Mesodermal cell (in vitro differentiated cells): Measurements from ENCODE around the gene NES. TPM values are rescaled to one million over a fixed set of nuclear protein-coding genes. Genes with fewer than 3 reads are reported as not detected.

ENCODE experiments used
- H3K27ac ChIP-seq: 2 replicates; pipeline ENCODE4 v1.7.0; 2013; ENCODE audit warnings: mild to moderate bottlenecking, low read depth, low read length, moderate library complexity; ENCODE audit not compliant: severe bottlenecking
- H3K36me3 ChIP-seq: 2 replicates; pipeline ENCODE4 v1.7.1; 2013; ENCODE audit warnings: mild to moderate bottlenecking, low read length, moderate library complexity; ENCODE audit not compliant: control insufficient read depth, insufficient read depth
- H3K4me1 ChIP-seq: one replicate; pipeline ENCODE4 v1.7.1; 2013; ENCODE audit warnings: mild to moderate bottlenecking, low read length; ENCODE audit not compliant: insufficient read depth, control insufficient read depth, poor library complexity, severe bottlenecking
- H3K4me3 ChIP-seq: 2 replicates; pipeline ENCODE4 v1.7.0; 2013; ENCODE audit warnings: low read length, control low read depth, mild to moderate bottlenecking; ENCODE audit not compliant: insufficient read depth, poor library complexity, severe bottlenecking; ENCODE audit errors: extremely low read depth
- H3K9me3 ChIP-seq: 2 replicates; pipeline ENCODE4 v1.7.1; 2013; ENCODE audit warnings: mild to moderate bottlenecking, low read length, moderate library complexity; ENCODE audit not compliant: control insufficient read depth
- WGBS, 2 experiments: methylation state at CpG; one replicate each; pipeline ENCODE4 v1.1.5; 2013; ENCODE audit warnings: missing lambda C conversion rate in 2 of 2; ENCODE audit not compliant: insufficient coverage in 2 of 2; 5-methylcytosine and 5-hydroxymethylcytosine counted together
- polyA plus RNA-seq, 2 experiments: library from polyadenylated mRNA; stranded (reverse); fragments of 50-300 nt; gene quantifications; one replicate each; pipeline ENCODE4 v1.2.3, GENCODE V29; 2013

NES gene
- polyA plus RNA-seq (2013, experiment 1 of 2) = 217 TPM
- 200 TPM for polyA plus RNA-seq (2013, experiment 2 of 2)

GRCh38 chr1:156676820-156677615, at the start of gene NES:
Gene NES (minus strand): TSS chr1:156677407. CDS start chr1:156677264, 143 bp downstream.
- Histone ChIP-seq H3K27ac (peak within 1 kb of the TSS; percentile 82), H3K4me3 (peak within 1 kb of the TSS; percentile 92), H3K36me3 (peaks cover 35% of the 10 kb centered on the region), H3K4me1 (peaks cover 30% of the 10 kb centered on the region), H3K9me3 (no peaks in the 10 kb centered on the region)
- 0 to 1% methylated on average over 42 to 63 of the region's 70 CpGs for WGBS, 2 experiments

- peaks cover 39% of the 10 kb centered on the region for H3K36me3 ChIP-seq
- no peak overlapping the region for H3K27ac ChIP-seq
- 51 to 54% methylated on average over 11 to 12 of the region's 15 CpGs for WGBS, 2 experiments
- H3K4me3 ChIP-seq = peak overlapping the region; percentile 86
- no peaks in the 10 kb centered on the region for H3K9me3 ChIP-seq
- peaks cover 24% of the 10 kb centered on the region for H3K4me1 ChIP-seq
Observed at GRCh38 chr1:156726549-156727226, 49.5 kb upstream of the NES start.

- peaks cover 48% of the 10 kb centered on the region for H3K36me3 ChIP-seq
- H3K4me1 ChIP-seq = peaks cover 24% of the 10 kb centered on the region
- peak overlapping the region; percentile 10 for H3K27ac ChIP-seq
- WGBS, 2 experiments = 20 to 22% methylated on average over 16 to 17 of the region's 18 CpGs
- H3K9me3 ChIP-seq = no peaks in the 10 kb centered on the region
- H3K4me3 ChIP-seq = peak overlapping the region; percentile 9
Observed at GRCh38 chr1:156725683-156726280, 48.6 kb upstream of the NES start.

DNA sequence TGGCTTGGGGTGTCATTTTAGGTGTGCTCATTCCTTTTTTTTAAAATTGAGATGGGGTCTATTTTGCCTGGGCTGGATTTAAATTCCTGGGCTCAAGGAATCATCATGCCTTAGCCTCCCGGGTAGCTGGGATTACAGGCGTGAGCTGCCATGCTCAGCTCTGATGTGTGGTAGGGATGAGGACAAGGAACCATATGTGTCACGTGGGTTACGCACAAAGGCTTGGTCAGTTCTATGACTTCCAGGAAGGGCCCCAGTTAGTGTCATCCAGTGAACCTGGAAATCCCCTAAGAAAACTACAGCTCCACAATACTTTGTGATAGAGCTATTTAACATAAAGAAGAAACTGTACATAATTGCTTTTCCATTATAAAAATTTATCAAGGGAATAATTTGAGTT, 44.3 kb upstream of the NES start:
- Histone ChIP-seq H3K4me3 (no peak overlapping the region), H3K27ac (no peak overlapping the region), H3K36me3 (peaks cover 52% of the 10 kb centered on the region), H3K9me3 (no peaks in the 10 kb centered on the region), H3K4me1 (peaks cover 13% of the 10 kb centered on the region)
- WGBS, 2 experiments = 91 to 100% methylated on average over 2 to 4 of the region's 4 CpGs

DNA sequence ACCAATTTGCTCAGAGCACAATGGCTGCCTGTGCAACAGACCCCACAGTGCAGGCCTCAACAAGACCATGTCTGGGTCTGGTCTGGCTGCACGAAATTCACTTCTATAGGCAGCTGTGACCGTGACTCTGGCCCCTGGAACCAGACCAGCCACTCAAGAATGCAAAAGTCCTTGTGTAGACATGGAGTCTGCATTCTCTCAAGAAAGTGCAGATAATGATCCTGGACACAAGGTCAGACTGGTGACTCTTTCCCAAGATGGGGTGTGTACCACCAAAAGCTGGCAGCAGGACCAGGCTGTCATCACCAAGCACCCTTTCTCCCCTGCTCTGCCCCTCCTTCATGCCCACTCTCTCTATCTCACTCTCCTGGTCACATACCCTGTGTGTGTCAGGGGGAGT, 43.9 kb upstream of the NES start:
- Histone ChIP-seq H3K9me3 (no peaks in the 10 kb centered on the region), H3K36me3 (peaks cover 48% of the 10 kb centered on the region), H3K4me3 (no peak overlapping the region), H3K27ac (peak overlapping the region; percentile 32), H3K4me1 (peaks cover 9% of the 10 kb centered on the region)
- WGBS, 2 experiments = 79 to 100% methylated on average over 1 to 2 of the region's 2 CpGs

DNA sequence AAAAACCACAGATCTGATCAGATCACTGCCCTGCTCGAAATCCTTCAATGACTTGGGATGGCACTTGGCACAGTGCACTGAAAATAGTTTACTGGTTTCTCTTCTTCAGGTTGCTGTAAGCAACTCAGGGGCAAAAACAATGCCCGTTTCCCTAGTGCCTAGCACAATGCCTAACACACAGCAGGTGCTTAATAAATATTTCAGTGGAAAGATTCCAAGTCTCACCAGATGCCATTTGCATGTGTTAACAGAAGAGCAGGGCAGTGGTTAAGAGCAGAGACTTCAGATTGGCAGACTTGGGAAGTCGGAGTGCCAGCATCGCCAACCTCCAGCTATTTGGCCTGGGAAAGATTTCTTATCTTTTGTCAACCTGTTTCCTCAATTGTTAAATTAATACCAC, 40.1 kb upstream of the NES start:
- H3K36me3 ChIP-seq = peaks cover 18% of the 10 kb centered on the region
- H3K27ac ChIP-seq = no peak overlapping the region
- no peaks in the 10 kb centered on the region for H3K9me3 ChIP-seq
- H3K4me1 ChIP-seq = peaks cover under 1% of the 10 kb centered on the region
- no peak overlapping the region for H3K4me3 ChIP-seq
- 87 to 100% methylated on average over 3 to 4 of the region's 4 CpGs for WGBS, 2 experiments

DNA sequence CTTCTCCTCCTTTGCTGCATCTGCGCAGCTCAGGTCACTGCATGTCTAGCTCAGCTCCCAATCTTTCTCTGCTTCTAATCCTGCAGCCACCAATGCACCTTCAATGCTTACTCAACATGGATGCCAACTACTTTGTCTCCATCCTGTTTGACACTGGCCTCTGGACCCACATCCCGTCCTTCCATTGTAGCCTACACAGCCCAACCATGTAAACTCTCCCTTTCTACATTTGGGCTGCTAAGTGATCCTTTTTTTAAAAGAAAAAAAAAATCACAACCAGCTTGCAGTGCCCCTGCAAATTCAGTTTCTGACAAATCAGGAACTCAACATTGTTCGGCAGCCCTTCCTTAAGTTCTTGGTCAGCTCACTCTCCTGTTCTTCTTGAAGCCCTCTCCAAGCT, 37.6 kb upstream of the NES start:
- 91 to 95% methylated on average over 3 of the region's 3 CpGs for WGBS, 2 experiments
- Histone ChIP-seq H3K9me3 (no peaks in the 10 kb centered on the region), H3K36me3 (no peaks in the 10 kb centered on the region)

GRCh38 chr1:156712626-156713025, 35.4 kb upstream of the NES start:
- Histone ChIP-seq H3K4me3 (no peak overlapping the region), H3K9me3 (no peaks in the 10 kb centered on the region), H3K4me1 (peaks cover 44% of the 10 kb centered on the region), H3K27ac (peak overlapping the region; percentile 47), H3K36me3 (no peaks in the 10 kb centered on the region)
- WGBS, 2 experiments = 68 to 69% methylated on average over 2 to 3 of the region's 3 CpGs

More for the DNA sequence above, 37.6 kb upstream of the NES start:
- Histone ChIP-seq H3K4me3 (no peak overlapping the region), H3K4me1 (peaks cover 22% of the 10 kb centered on the region), H3K27ac (no peak overlapping the region)

- Histone ChIP-seq H3K4me1 (peaks cover 52% of the 10 kb centered on the region), H3K36me3 (no peaks in the 10 kb centered on the region), H3K27ac (peak overlapping the region; percentile 92), H3K4me3 (no peak overlapping the region), H3K9me3 (no peaks in the 10 kb centered on the region)
- 17 to 46% methylated on average over 1 to 3 of the region's 9 CpGs for WGBS, 2 experiments
Observed at GRCh38 chr1:156711011-156711817, 34.0 kb upstream of the NES start.
